Caco-2 (cell line): ENCODE results near the gene MYO15A. TPM values are rescaled to one million over a fixed set of nuclear protein-coding genes. Genes with fewer than 3 reads are reported as not detected.

Experiments used
- Bru-seq: library from RNA; stranded (reverse); fragments of 400-500 nt; gene quantifications from one replicate; lab custom pipeline; 2021; lab: Mats Ljungman, UMichigan
- BruChase-seq, 2 experiments: library from RNA; stranded (reverse); fragments of 400-500 nt; gene quantifications; one replicate each; lab custom pipeline; 2021; lab: Mats Ljungman, UMichigan
- BruUV-seq: library from RNA; stranded (reverse); fragments of 400-500 nt; replicated peaks from 2 replicates; lab custom pipeline; 2021; lab: Mats Ljungman, UMichigan
- CTCF ChIA-PET: fragments of 300-600 bp; sonication (Branson Sonifier 250); formaldehyde crosslinking; loops from one replicate; lab custom pipeline; 2022; ENCODE audit warnings: antibody characterized with exemption; lab: Charles Lee
- POLR2A ChIA-PET: fragments of 300-600 bp; sonication (Branson Sonifier 250); formaldehyde crosslinking; loops from one replicate; lab custom pipeline; 2022; ENCODE audit warnings: antibody characterized with exemption; lab: Charles Lee
- DNase-seq, 2 experiments: peaks; one replicate each; pipeline versions ENCODE4 v3.0.0 to v3.0.0-alpha.2; 2020 to 2022
- H3K27me3 ChIP-seq: replicated peaks from 2 replicates; pipeline ENCODE4 v1.6.0; 2011; ENCODE audit warnings: low read length; ENCODE audit not compliant: control insufficient read depth, insufficient read depth
- H3K36me3 ChIP-seq: 2 replicates; pipeline ENCODE4 v1.5.1; 2011; ENCODE audit warnings: low read length; ENCODE audit not compliant: control insufficient read depth, insufficient read depth
- H3K4me1 ChIP-seq: fragments of 250-450 bp; sonication (Bioruptor Pico); 2 replicates; pipeline ENCODE4 v1.5.1; 2020; ENCODE audit warnings: mild to moderate bottlenecking
- H3K4me3 ChIP-seq: 2 replicates; pipeline ENCODE4 v1.5.1; 2011; ENCODE audit warnings: low read depth, mild to moderate bottlenecking, control low read depth, low read length
- H3K9me3 ChIP-seq: fragments of 250-450 bp; sonication (Bioruptor Pico); 2 replicates; pipeline ENCODE4 v1.5.1; 2020; ENCODE audit warnings: mild to moderate bottlenecking, moderate library complexity
- H3K27ac Mint-ChIP-seq: one replicate; pipeline ENCODE4 v1.8.0; 2022; ENCODE audit warnings: mixed read lengths; ENCODE audit not compliant: unreplicated experiment
- H3K27me3 Mint-ChIP-seq: one replicate; pipeline ENCODE4 v1.8.0; 2022; ENCODE audit warnings: mixed read lengths; ENCODE audit not compliant: insufficient read depth, unreplicated experiment
- H3K36me3 Mint-ChIP-seq: one replicate; pipeline ENCODE4 v1.8.0; 2022; ENCODE audit warnings: mild to moderate bottlenecking, mixed read lengths; ENCODE audit not compliant: insufficient read depth, unreplicated experiment
- H3K4me1 Mint-ChIP-seq: one replicate; pipeline ENCODE4 v1.8.0; 2022; ENCODE audit warnings: low read depth, mixed read lengths; ENCODE audit not compliant: unreplicated experiment
- H3K4me3 Mint-ChIP-seq: one replicate; pipeline ENCODE4 v1.8.0; 2022; ENCODE audit warnings: mild to moderate bottlenecking, moderate library complexity, mixed read lengths; ENCODE audit not compliant: unreplicated experiment
- H3K9me3 Mint-ChIP-seq: one replicate; pipeline ENCODE4 v1.8.0; 2022; ENCODE audit warnings: mixed read lengths; ENCODE audit not compliant: unreplicated experiment
- intact Hi-C: fragments of 100-400 bp; cut with micrococcal nuclease; formaldehyde crosslinking; loops from one replicate; pipeline ENCODE4 v1.10.0; 2022; ENCODE audit not compliant: unreplicated experiment
- long read RNA-seq: library from polyadenylated mRNA; stranded (forward); transcript quantifications from one replicate; pipeline ENCODE4 v2.0.0, GENCODE V29; 2022
- total RNA-seq: library from RNA; stranded (reverse); gene quantifications from 2 replicates; pipeline ENCODE4 v1.2.3, GENCODE V29; 2022
- TF ChIP-seq, protein P1 (sequence below), 2 experiments: fragments of 200-600 bp in 1 of 2; IDR thresholded peaks; 1 replicate in 1 of 2; 2 replicates in 1 of 2; pipeline versions ENCODE4 v1.5.1 to v1.8.0; 2011 to 2022; ENCODE audit warnings: antibody characterized with exemption in 1 of 2, control low read depth in 1 of 2, inconsistent platforms in 1 of 2, low read depth in 1 of 2, low read length in 1 of 2, mild to moderate bottlenecking in 1 of 2, moderate library complexity in 1 of 2; ENCODE audit not compliant: insufficient read depth in 1 of 2, severe bottlenecking in 1 of 2, unreplicated experiment in 1 of 2

The MYO15A gene, protein sequence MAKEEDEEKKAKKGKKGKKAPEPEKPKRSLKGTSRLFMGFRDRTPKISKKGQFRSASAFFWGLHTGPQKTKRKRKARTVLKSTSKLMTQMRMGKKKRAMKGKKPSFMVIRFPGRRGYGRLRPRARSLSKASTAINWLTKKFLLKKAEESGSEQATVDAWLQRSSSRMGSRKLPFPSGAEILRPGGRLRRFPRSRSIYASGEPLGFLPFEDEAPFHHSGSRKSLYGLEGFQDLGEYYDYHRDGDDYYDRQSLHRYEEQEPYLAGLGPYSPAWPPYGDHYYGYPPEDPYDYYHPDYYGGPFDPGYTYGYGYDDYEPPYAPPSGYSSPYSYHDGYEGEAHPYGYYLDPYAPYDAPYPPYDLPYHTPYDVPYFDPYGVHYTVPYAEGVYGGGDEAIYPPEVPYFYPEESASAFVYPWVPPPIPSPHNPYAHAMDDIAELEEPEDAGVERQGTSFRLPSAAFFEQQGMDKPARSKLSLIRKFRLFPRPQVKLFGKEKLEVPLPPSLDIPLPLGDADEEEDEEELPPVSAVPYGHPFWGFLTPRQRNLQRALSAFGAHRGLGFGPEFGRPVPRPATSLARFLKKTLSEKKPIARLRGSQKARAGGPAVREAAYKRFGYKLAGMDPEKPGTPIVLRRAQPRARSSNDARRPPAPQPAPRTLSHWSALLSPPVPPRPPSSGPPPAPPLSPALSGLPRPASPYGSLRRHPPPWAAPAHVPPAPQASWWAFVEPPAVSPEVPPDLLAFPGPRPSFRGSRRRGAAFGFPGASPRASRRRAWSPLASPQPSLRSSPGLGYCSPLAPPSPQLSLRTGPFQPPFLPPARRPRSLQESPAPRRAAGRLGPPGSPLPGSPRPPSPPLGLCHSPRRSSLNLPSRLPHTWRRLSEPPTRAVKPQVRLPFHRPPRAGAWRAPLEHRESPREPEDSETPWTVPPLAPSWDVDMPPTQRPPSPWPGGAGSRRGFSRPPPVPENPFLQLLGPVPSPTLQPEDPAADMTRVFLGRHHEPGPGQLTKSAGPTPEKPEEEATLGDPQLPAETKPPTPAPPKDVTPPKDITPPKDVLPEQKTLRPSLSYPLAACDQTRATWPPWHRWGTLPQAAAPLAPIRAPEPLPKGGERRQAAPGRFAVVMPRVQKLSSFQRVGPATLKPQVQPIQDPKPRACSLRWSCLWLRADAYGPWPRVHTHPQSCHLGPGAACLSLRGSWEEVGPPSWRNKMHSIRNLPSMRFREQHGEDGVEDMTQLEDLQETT (N-terminal part only)
- 0.21 TPM in 1 of 2 replicates, not detected in the other for total RNA-seq
- percentile 18 among the genes with signal in this experiment for Bru-seq, nascent RNA
- BruChase-seq, experiment 1, labeled RNA remaining after a 2-hour chase = percentile 16 among the genes with signal in this experiment
- BruChase-seq, experiment 2, labeled RNA remaining after a 6-hour chase = percentile 14 among the genes with signal in this experiment
- long read RNA-seq, partial matches to known transcripts = 0 of 1 reads
- long read RNA-seq, other reads (novel, unspliced or antisense) = 1 of 1 reads

DNA sequence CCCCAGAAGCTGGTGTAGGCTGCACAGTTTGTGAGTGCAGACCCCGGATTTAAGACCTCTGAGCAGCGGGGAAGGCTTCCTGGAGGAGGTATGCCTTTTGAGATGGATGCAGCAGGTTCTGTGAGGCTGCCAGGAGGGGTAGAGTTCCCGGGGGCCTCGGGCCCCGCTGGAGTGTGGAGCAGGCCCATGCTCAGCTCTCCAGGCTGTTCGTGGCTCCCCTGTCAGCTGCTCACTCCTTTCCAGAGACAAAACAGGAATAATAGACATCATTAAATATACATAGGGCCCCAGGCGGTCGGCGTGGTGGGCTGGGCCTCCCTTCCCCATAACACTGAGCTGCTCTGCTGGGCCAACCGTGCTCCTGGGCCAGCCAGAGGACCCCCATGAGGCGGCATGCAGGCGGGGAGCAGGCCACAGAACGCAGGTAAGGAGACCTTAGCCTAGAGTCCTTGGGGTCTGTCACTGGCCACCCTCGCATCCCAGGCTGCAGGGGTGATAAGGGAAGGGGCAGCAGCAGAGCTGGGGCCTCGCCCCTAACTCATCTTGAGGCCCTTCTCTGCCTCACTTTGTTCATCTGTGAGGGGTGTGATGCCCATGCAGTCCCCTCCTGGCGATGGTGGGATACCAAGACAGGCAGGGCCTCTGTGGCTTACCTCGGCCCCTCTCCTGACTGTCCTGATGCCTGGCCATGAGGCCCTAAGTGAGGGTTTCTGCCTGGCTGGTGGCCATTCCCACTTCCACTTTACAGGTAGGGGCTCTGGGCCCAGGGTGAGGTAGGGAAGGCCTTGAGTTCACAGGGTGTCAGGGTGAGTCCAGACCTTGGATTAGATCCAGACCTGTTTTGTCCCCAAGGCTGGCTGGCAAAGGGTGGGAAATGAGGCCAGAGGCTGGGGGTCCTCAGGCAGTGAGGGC, at the start of gene MYO15A:
TSS of gene MYO15A (plus strand) at position 356 of the 912 bp plus-strand sequence. CDS start 10,045 bp downstream, outside the sequence.
- intact Hi-C loops = no loop called here
- BruUV-seq = no TSS peak
- no peaks in the 10 kb centered on the region for H3K4me1 ChIP-seq
- no peak within 1 kb of the TSS for H3K4me3 ChIP-seq
- Mint-ChIP-seq H3K27ac (peak within 1 kb of the TSS; percentile 1), H3K4me3 (no peak within 1 kb of the TSS), H3K27me3 (no peaks in the 10 kb centered on the region), H3K9me3 (no peaks in the 10 kb centered on the region), H3K4me1 (no peaks in the 10 kb centered on the region), H3K36me3 (peaks cover 29% of the 10 kb centered on the region)
- POLR2A ChIA-PET = no interaction called here
- H3K36me3 ChIP-seq = no peaks in the 10 kb centered on the region; the same call in 1 of the 2 replicates
- H3K27me3 ChIP-seq = no peaks in the 10 kb centered on the region
- TF ChIP-seq, protein P1, sequence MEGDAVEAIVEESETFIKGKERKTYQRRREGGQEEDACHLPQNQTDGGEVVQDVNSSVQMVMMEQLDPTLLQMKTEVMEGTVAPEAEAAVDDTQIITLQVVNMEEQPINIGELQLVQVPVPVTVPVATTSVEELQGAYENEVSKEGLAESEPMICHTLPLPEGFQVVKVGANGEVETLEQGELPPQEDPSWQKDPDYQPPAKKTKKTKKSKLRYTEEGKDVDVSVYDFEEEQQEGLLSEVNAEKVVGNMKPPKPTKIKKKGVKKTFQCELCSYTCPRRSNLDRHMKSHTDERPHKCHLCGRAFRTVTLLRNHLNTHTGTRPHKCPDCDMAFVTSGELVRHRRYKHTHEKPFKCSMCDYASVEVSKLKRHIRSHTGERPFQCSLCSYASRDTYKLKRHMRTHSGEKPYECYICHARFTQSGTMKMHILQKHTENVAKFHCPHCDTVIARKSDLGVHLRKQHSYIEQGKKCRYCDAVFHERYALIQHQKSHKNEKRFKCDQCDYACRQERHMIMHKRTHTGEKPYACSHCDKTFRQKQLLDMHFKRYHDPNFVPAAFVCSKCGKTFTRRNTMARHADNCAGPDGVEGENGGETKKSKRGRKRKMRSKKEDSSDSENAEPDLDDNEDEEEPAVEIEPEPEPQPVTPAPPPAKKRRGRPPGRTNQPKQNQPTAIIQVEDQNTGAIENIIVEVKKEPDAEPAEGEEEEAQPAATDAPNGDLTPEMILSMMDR (IDR thresholded peaks at IDR 0.05; ENCODE audit: insufficient read depth in 1 of 2, low read depth in 1 of 2, low read length in 1 of 2, severe bottlenecking in 1 of 2, unreplicated experiment in 1 of 2) = no peak
- no peaks in the 10 kb centered on the region for H3K9me3 ChIP-seq
- CTCF ChIA-PET = no interaction called here
- DNase-seq = no peak

DNA sequence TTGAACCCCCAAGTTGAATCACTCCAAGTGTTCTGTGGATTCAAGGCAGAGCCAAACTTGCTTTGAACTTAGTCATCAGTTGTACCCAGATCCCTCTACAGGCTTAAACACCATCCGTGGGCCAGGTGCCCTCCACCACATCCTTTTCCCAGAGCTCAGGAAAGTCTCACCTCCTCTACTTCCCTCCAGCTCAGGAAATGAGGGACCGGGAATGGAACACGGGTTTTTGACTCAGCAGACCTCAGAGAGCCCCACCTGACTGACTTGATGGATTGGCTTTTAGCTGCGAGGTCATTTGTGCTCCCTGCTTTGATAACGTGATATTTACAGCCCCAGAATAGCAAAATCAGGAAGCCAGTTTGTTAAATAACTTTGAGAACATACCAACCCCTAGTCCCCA, 49.3 kb upstream of the MYO15A start:
- H3K9me3 ChIP-seq = no peaks in the 10 kb centered on the region
- H3K9me3 Mint-ChIP-seq = no peaks in the 10 kb centered on the region
- H3K27me3 ChIP-seq = no peaks in the 10 kb centered on the region
- TF ChIP-seq, protein P1 (IDR thresholded peaks at IDR 0.05; ENCODE audit: insufficient read depth in 1 of 2, low read depth in 1 of 2, low read length in 1 of 2, severe bottlenecking in 1 of 2, unreplicated experiment in 1 of 2) = no peak
- H3K36me3 ChIP-seq = no peaks in the 10 kb centered on the region; the same call in none of the 2 replicates
- H3K4me3 ChIP-seq = no peak overlapping the region
- H3K27ac Mint-ChIP-seq = no peak overlapping the region
- intact Hi-C loops = no loop called here
- CTCF ChIA-PET = interaction anchor here (1.0 kb wide), 1 partner anchor 247 kb away, joined by 6 read pairs; no protein-coding TSS in a partner anchor
- H3K4me1 Mint-ChIP-seq = no peaks in the 10 kb centered on the region
- H3K27me3 Mint-ChIP-seq = no peaks in the 10 kb centered on the region
- H3K4me3 Mint-ChIP-seq = no peak overlapping the region
- H3K36me3 Mint-ChIP-seq = peaks cover 13% of the 10 kb centered on the region
- DNase-seq = no peak
- BruUV-seq = no TSS peak
- H3K4me1 ChIP-seq = no peaks in the 10 kb centered on the region
- POLR2A ChIA-PET = no interaction called here
